ENCODE measurements around the gene MARCO. TPM values are rescaled to one million over a fixed set of nuclear protein-coding genes. Genes with fewer than 3 reads are reported as not detected.

MARCO gene
- total RNA-seq, 2 donors from 2014 or later = 0.57 TPM; not detected in 1

GRCh38 chr2:118988706-118989105 is 46.7 kb downstream of the MARCO start:
- intact Hi-C loops (cut with DNase I) = no loop called here
- H3K36me3 ChIP-seq = no peaks in the 10 kb centered on the region
- no peak for DNase-seq (ENCODE audit: low spot score)
- H3K27ac ChIP-seq = no peak overlapping the region
- no peaks in the 10 kb centered on the region for H3K9me3 ChIP-seq
- no peak for TF ChIP-seq CTCF (IDR thresholded peaks at IDR 0.05)
- no peak for TF ChIP-seq POLR2AphosphoS5 (IDR thresholded peaks at IDR 0.05)
- no peak for TF ChIP-seq POLR2A (IDR thresholded peaks at IDR 0.05)
- 89% methylated on average over 5 of the region's 5 CpGs for WGBS
- H3K4me3 ChIP-seq = no peak overlapping the region
- no peaks in the 10 kb centered on the region for H3K4me1 ChIP-seq (replicated peaks)
- no peaks in the 10 kb centered on the region for H3K27me3 ChIP-seq (replicated peaks; ENCODE audit: insufficient read depth)

DNA sequence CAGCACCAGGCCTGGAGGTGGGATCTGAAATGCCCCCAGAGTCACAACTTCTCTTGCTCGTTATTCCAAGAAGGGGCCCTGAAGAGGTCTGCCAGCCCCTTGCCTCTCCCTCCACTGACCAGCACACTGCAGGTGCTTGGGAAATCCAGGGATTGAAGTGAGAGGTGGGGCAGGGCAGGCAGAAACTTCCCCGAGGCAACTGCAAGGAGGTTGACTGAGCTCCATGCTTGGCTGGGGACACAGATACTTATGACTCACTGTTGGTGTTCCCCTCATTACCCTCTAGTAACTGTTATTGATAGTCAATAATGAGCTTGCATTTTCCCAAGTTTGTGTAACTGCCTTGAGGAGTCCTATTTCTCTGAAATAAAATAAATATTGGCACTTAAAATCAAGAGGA is 47.5 kb downstream of the MARCO start:
- no peak overlapping the region for H3K4me3 ChIP-seq
- H3K27ac ChIP-seq = no peak overlapping the region
- no peak for DNase-seq (ENCODE audit: low spot score)
- H3K4me1 ChIP-seq (replicated peaks) = no peaks in the 10 kb centered on the region
- intact Hi-C loops (cut with DNase I) = no loop called here
- TF ChIP-seq CTCF (IDR thresholded peaks at IDR 0.05) (no peak), POLR2AphosphoS5 (IDR thresholded peaks at IDR 0.05) (no peak), POLR2A (IDR thresholded peaks at IDR 0.05) (no peak)
- H3K9me3 ChIP-seq = no peaks in the 10 kb centered on the region
- no peaks in the 10 kb centered on the region for H3K36me3 ChIP-seq
- 16% methylated on average over 2 of the region's 2 CpGs for WGBS
- H3K27me3 ChIP-seq (replicated peaks; ENCODE audit: insufficient read depth) = no peaks in the 10 kb centered on the region

DNA sequence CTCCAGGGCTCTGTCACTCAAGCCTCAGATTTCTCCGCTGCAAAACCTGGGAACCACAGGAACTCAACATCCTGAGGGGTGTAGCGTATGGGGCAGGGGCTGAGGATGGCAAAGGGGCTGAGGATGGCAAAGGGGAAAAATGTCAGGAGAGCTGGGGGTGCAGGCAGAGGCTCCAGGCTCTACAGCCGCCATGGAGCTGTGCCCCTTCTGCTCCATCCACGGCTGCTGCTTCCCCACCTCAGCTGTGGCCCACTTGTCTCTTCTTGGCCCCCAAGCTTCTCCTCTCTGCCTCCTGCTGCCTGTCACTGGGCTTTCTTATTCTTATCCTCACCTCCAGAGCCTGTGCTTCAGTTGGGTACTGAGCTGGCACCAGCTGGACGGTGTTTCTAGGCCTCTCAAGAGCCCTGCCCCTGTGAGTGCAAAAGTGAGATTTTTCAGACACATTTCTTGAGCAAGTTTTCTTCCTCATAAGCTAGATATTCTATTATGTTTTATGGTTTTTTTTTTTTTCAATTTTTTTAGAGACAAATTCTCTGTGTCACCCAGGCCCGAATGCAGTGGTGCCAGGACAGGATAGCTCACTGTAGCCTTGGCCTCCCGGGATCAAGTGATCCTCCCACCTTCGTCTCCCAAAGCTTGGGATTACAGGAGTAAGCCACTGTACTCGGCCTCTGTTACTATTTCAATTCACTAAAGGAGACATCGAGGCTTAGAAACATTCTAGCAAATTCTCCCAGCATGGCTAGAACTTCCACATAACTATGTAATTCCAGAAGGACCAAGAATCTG is 49.0 kb downstream of the MARCO start:
- Histone ChIP-seq H3K27me3 (replicated peaks; ENCODE audit: insufficient read depth) (no peaks in the 10 kb centered on the region), H3K27ac (no peak overlapping the region), H3K4me3 (no peak overlapping the region), H3K4me1 (replicated peaks) (no peaks in the 10 kb centered on the region), H3K36me3 (no peaks in the 10 kb centered on the region), H3K9me3 (no peaks in the 10 kb centered on the region)
- 88% methylated on average over 10 of the region's 10 CpGs for WGBS
- DNase-seq (ENCODE audit: low spot score) = no peak
- intact Hi-C loops (cut with DNase I) = no loop called here
- TF ChIP-seq POLR2AphosphoS5 (IDR thresholded peaks at IDR 0.05) (no peak), POLR2A (IDR thresholded peaks at IDR 0.05) (no peak), CTCF (IDR thresholded peaks at IDR 0.05) (no peak)

GRCh38 chr2:118991554-118991953 is 49.6 kb downstream of the MARCO start:
- no peak for DNase-seq (ENCODE audit: low spot score)
- Histone ChIP-seq H3K27me3 (replicated peaks; ENCODE audit: insufficient read depth) (no peaks in the 10 kb centered on the region), H3K4me3 (no peak overlapping the region), H3K36me3 (no peaks in the 10 kb centered on the region), H3K4me1 (replicated peaks) (no peaks in the 10 kb centered on the region), H3K27ac (no peak overlapping the region), H3K9me3 (no peaks in the 10 kb centered on the region)
- 88% methylated on average over 1 of the region's 1 CpG for WGBS
- intact Hi-C loops (cut with DNase I) = no loop called here
- no peak for TF ChIP-seq CTCF (IDR thresholded peaks at IDR 0.05)
- TF ChIP-seq POLR2A (IDR thresholded peaks at IDR 0.05) = no peak
- no peak for TF ChIP-seq POLR2AphosphoS5 (IDR thresholded peaks at IDR 0.05)

Data from prostate gland (tissue), 2 donors.